ENCODE data around the gene TSC22D1. TPM values are rescaled to one million over a fixed set of nuclear protein-coding genes. Genes with fewer than 3 reads are reported as not detected.

Gene TSC22D1
- total RNA-seq, 1 experiment from 2014 or later: 37.2 TPM

DNA sequence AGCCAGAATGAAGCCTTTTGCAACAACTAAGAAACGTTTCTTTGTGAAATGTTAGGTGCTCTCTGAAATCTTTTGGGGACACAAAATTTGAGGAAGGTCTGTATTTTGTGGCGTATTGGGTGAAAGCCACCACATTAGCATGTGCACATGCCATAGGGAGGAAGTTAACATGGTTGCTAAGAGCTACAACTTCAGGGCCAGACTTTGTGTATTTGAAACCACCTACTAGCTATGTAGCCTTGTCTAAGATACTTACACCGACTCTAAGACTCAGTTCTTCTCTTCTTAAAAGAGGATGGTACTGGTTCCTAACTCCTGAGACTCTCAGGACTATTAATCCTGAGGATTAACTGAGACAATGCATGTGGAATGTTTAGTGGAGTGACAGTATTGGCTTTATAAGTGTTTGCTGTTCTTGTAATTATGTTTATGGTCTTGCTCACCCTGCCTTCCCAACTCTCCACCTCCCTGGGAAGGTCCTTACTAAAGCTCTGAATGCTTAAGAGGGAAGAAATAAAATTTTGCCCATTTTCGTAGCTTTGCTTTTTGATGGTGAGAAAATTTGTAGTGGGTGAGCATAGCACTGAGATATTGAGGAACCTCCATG is 187.0 kb downstream of the TSC22D1 start:
- ChIA-PET CTCF (no interaction called here), POLR2A (ENCODE audit: low non-redundant PET) (no interaction called here)
- Histone ChIP-seq H3K27me3 (replicated peaks; ENCODE audit: insufficient read depth, low read depth, low read length, poor library complexity) (no peaks in the 10 kb centered on the region), H3K36me3 (ENCODE audit: insufficient read depth, low read length, poor library complexity, severe bottlenecking) (no peaks in the 10 kb centered on the region), H3K4me1 (ENCODE audit: insufficient read depth, low read length, poor library complexity, severe bottlenecking) (no peaks in the 10 kb centered on the region), H3K4me3 (ENCODE audit: low read depth, low read length, poor library complexity, severe bottlenecking) (no peak overlapping the region), H3K27ac (ENCODE audit: low read depth, low read length, poor library complexity, severe bottlenecking) (no peak overlapping the region), H3K9me3 (ENCODE audit: low read depth, low read length, poor library complexity, severe bottlenecking) (no peaks in the 10 kb centered on the region)
- TF ChIP-seq EZH2 (IDR thresholded peaks at IDR 0.05; ENCODE audit: borderline replicate concordance, low read depth, low read length, poor library complexity, severe bottlenecking): no peak
- TF ChIP-seq, protein P1, sequence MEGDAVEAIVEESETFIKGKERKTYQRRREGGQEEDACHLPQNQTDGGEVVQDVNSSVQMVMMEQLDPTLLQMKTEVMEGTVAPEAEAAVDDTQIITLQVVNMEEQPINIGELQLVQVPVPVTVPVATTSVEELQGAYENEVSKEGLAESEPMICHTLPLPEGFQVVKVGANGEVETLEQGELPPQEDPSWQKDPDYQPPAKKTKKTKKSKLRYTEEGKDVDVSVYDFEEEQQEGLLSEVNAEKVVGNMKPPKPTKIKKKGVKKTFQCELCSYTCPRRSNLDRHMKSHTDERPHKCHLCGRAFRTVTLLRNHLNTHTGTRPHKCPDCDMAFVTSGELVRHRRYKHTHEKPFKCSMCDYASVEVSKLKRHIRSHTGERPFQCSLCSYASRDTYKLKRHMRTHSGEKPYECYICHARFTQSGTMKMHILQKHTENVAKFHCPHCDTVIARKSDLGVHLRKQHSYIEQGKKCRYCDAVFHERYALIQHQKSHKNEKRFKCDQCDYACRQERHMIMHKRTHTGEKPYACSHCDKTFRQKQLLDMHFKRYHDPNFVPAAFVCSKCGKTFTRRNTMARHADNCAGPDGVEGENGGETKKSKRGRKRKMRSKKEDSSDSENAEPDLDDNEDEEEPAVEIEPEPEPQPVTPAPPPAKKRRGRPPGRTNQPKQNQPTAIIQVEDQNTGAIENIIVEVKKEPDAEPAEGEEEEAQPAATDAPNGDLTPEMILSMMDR (conservative IDR thresholded peaks at IDR 0.05; ENCODE audit: low read depth, low read length): no peak
- no peak for DNase-seq (ENCODE audit: low spot score)
- BruUV-seq (replicated peaks): no TSS peak
- intact Hi-C loops (cut with micrococcal nuclease; ENCODE audit: unreplicated experiment): loop anchor here (5.0 kb wide), 1 partner anchor 52 kb away; no protein-coding TSS in a partner anchor

DNA sequence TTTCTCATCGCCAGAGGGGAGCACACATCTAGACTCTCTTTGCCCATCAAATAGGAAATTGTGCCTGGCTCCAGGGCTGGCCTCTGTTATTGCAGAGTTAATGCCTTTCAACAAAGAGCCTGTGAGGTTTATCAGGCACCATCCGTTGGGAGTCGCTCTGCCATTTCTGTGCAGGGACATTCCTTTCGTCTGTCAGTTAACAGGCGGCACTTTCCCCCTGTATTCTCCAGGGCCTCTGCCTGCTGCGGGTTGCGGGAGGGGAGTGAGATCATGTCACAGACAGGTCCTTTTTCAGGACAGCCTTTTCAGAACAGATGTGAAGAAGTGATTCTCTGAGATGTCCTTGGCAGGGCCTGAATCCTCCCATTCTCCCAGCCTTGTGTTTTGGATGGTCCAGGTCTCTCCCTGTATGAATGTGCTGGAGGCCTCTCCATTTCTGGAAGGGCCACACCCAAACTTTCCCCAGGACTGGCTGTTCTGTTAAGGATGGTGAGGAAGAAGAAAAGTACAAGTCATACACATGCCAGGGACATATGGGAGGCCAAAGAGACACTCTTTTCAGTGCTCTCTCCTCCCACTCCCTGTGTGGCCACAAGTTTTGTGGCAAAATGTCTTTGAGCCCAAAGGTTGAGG is 187.6 kb downstream of the TSC22D1 start:
- ChIA-PET POLR2A (ENCODE audit: low non-redundant PET) (no interaction called here), CTCF (no interaction called here)
- no peaks in the 10 kb centered on the region for H3K27me3 ChIP-seq (replicated peaks; ENCODE audit: insufficient read depth, low read depth, low read length, poor library complexity)
- H3K4me3 ChIP-seq (ENCODE audit: low read depth, low read length, poor library complexity, severe bottlenecking): no peak overlapping the region
- H3K27ac ChIP-seq (ENCODE audit: low read depth, low read length, poor library complexity, severe bottlenecking): no peak overlapping the region
- no TSS peak for BruUV-seq (replicated peaks)
- H3K36me3 ChIP-seq (ENCODE audit: insufficient read depth, low read length, poor library complexity, severe bottlenecking): no peaks in the 10 kb centered on the region
- H3K4me1 ChIP-seq (ENCODE audit: insufficient read depth, low read length, poor library complexity, severe bottlenecking): no peaks in the 10 kb centered on the region
- intact Hi-C loops (cut with micrococcal nuclease; ENCODE audit: unreplicated experiment): loop anchor here (5.0 kb wide), 1 partner anchor 51 kb away; no protein-coding TSS in a partner anchor
- TF ChIP-seq, protein P1 (conservative IDR thresholded peaks at IDR 0.05; ENCODE audit: low read depth, low read length): no peak
- no peak for TF ChIP-seq EZH2 (IDR thresholded peaks at IDR 0.05; ENCODE audit: borderline replicate concordance, low read depth, low read length, poor library complexity, severe bottlenecking)
- no peak for DNase-seq (ENCODE audit: low spot score)
- H3K9me3 ChIP-seq (ENCODE audit: low read depth, low read length, poor library complexity, severe bottlenecking): no peaks in the 10 kb centered on the region

DNA sequence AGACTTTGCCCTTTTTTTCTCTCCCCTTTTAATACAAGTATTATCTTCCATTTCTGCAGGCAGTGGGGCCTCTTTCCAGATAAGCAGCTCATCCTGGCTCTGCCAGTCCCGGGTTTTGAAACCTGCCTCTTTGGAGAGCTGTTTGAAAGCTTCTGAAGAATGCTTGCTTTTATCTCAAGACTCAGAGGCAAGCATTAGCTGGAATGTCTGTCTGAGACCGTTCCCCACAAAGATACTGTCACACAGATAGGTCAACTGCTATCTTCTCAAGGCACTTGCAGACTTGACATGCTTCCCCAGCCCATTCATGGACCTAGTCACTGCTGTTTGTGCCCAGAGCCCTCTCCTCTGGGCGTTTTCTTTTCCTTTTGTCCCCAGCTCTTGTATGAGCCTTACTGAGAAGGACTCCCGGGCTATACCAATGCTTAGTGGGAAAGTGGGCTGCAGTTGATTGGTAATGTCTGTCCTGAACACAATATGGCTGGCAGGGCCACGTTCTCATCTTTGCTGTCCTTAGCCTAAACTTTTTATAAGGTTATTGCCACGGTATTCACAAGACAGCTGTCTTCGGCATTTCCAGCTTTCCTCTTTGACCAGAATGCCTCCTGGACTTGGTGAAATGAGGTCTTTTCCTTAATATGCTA is 189.1 kb downstream of the TSC22D1 start:
- intact Hi-C loops (cut with micrococcal nuclease; ENCODE audit: unreplicated experiment): loop anchor here (5.0 kb wide), 1 partner anchor 50 kb away; no protein-coding TSS in a partner anchor
- BruUV-seq (replicated peaks): no TSS peak
- CTCF ChIA-PET: no interaction called here

More for the DNA sequence above, 189.1 kb downstream of the TSC22D1 start:
- no peaks in the 10 kb centered on the region for H3K27me3 ChIP-seq (replicated peaks; ENCODE audit: insufficient read depth, low read depth, low read length, poor library complexity)
- H3K9me3 ChIP-seq (ENCODE audit: low read depth, low read length, poor library complexity, severe bottlenecking): no peaks in the 10 kb centered on the region
- H3K36me3 ChIP-seq (ENCODE audit: insufficient read depth, low read length, poor library complexity, severe bottlenecking): no peaks in the 10 kb centered on the region
- no peak for TF ChIP-seq EZH2 (IDR thresholded peaks at IDR 0.05; ENCODE audit: borderline replicate concordance, low read depth, low read length, poor library complexity, severe bottlenecking)
- TF ChIP-seq, protein P1 (conservative IDR thresholded peaks at IDR 0.05; ENCODE audit: low read depth, low read length): no peak
- no peak for DNase-seq (ENCODE audit: low spot score)
- no peak overlapping the region for H3K4me3 ChIP-seq (ENCODE audit: low read depth, low read length, poor library complexity, severe bottlenecking)
- no peaks in the 10 kb centered on the region for H3K4me1 ChIP-seq (ENCODE audit: insufficient read depth, low read length, poor library complexity, severe bottlenecking)
- no peak overlapping the region for H3K27ac ChIP-seq (ENCODE audit: low read depth, low read length, poor library complexity, severe bottlenecking)
- POLR2A ChIA-PET (ENCODE audit: low non-redundant PET): no interaction called here

Data from A673 (cell line).